Right lobe of liver (tissue), 6 donors: ENCODE data around the gene MYD88. TPM values are rescaled to one million over a fixed set of nuclear protein-coding genes. Genes with fewer than 3 reads are reported as not detected.

ENCODE experiments used
- ATAC-seq, 4 donors: fragments of 200-7000 bp; cut with Tn5 transposase; one replicate each; pipeline ENCODE4 v1.9.1; 2020; ENCODE audit warnings: mild to moderate bottlenecking in 4 of 4, moderate library complexity in 4 of 4
- DNase-seq, 3 donors: peaks; one replicate each; pipeline ENCODE4 v3.0.0-alpha.2; 2020
- H3K27ac ChIP-seq, 3 donors: fragments of 200-600 bp; one replicate each; pipeline ENCODE4 v1.8.0; 2022
- H3K27me3 ChIP-seq, 2 donors: fragments of 200-600 bp; one replicate each; pipeline ENCODE4 v1.8.0; 2022
- H3K36me3 ChIP-seq, 4 donors: fragments of 200-600 bp; sonication (generic) in 1 of 4; one replicate each; pipeline versions ENCODE4 v1.5.1 to v1.8.0; 2017 to 2022; ENCODE audit warnings: control low read depth in 1 of 4
- H3K4me1 ChIP-seq, 4 donors: fragments of 200-600 bp; sonication (generic) in 1 of 4; one replicate each; pipeline versions ENCODE4 v1.5.1 to v1.8.0; 2017 to 2022; ENCODE audit warnings: control low read depth in 1 of 4
- H3K4me3 ChIP-seq, 3 donors: fragments of 200-600 bp; one replicate each; pipeline ENCODE4 v1.8.0; 2022
- H3K9me3 ChIP-seq, 4 donors: fragments of 200-600 bp; sonication (generic) in 1 of 4; one replicate each; pipeline versions ENCODE4 v1.5.1 to v1.8.0; 2017 to 2022; ENCODE audit warnings: control low read depth in 1 of 4
- CTCF ChIP-seq, 4 donors: fragments of 200-600 bp in 3 of 4; fragments of 450-650 bp in 1 of 4; IDR thresholded peaks; one replicate each; pipeline versions ENCODE4 v1.5.1 to v1.8.0; 2016 to 2022; ENCODE audit warnings: antibody characterized with exemption in 4 of 4, mild to moderate bottlenecking in 2 of 4
- POLR2A ChIP-seq: fragments of 450-650 bp; IDR thresholded peaks from one replicate; pipeline ENCODE4 v1.6.1; 2017; ENCODE audit warnings: antibody characterized with exemption, mild to moderate bottlenecking
- WGBS: methylation state at CpG from one replicate; pipeline ENCODE4 v1.1.6; 2018; ENCODE audit warnings: low coverage, low lambda C conversion rate; ENCODE audit not compliant: insufficient coverage; ENCODE audit errors: missing lambda C conversion rate; 5-methylcytosine and 5-hydroxymethylcytosine counted together
- intact Hi-C, 2 donors: fragments of 100-400 bp; cut with DNase I; formaldehyde crosslinking; loops; one replicate each; pipeline versions ENCODE4 v1.11.2 to v1.14.1; 2022
- total RNA-seq, 6 experiments: library from RNA; depleted of rRNA in 2 of 6; stranded (reverse); fragments of >200 nt in 2 of 6; fragmentation: NEBNext Ultra II Directional in 3 of 6; extraction: Animal tissue kit (Norgen Biotek cat#: 25700) in 3 of 6; gene quantifications; one replicate each; pipeline versions ENCODE4 v1.1.0 to v1.2.4, GENCODE V29; 2016 to 2023
- donor health status: DM: no; HTN: yes; CAD: no.
- donor health status: DM: no; HTN: no; CAD: no.
- donor health status: DM: no; HTN: no; CAD: no.
- donor health status: DM: no; HTN: yes; CAD: no.
- donor health status: DM: no; HTN: yes; CAD: no.

Gene MYD88
- total RNA-seq, 6 experiments from 2014 or later = 24.3 to 57.3 (median 37.0) TPM

GRCh38 chr3:38110314-38111050, 28.0 kb upstream of the MYD88 start:
- Histone ChIP-seq H3K9me3 (peaks cover 0 to 3% (median 0%) of the 10 kb centered on the region in 4 donors), H3K27me3 (no peaks in the 10 kb centered on the region), H3K4me3 (no peak overlapping the region), H3K36me3 (no peaks in the 10 kb centered on the region), H3K27ac (no peak overlapping the region), H3K4me1 (no peaks in the 10 kb centered on the region)
- ATAC-seq = no peak
- intact Hi-C loops = loop anchor here (10.0 kb wide), 1 partner anchor 106 kb away; no protein-coding TSS in a partner anchor
- WGBS = 100% methylated on average over 1 of the region's 6 CpGs
- peak in 2 of 3 donors; percentile 0 to 34 for DNase-seq
- TF ChIP-seq CTCF (IDR thresholded peaks at IDR 0.05) = no peak
- TF ChIP-seq POLR2A = no peak

GRCh38 chr3:38111201-38111600, 27.3 kb upstream of the MYD88 start:
- H3K27me3 ChIP-seq = no peaks in the 10 kb centered on the region
- no peak for TF ChIP-seq POLR2A
- no peak for TF ChIP-seq CTCF (IDR thresholded peaks at IDR 0.05)
- ATAC-seq (no peak), DNase-seq (peak in 2 of 3 donors; percentile 12 to 31)
- H3K27ac ChIP-seq = no peak overlapping the region
- WGBS = 88% methylated on average over 2 of the region's 4 CpGs
- intact Hi-C loops = loop anchor here (10.0 kb wide), 1 partner anchor 106 kb away; no protein-coding TSS in a partner anchor
- H3K36me3 ChIP-seq = no peaks in the 10 kb centered on the region
- H3K4me3 ChIP-seq = no peak overlapping the region
- no peaks in the 10 kb centered on the region for H3K9me3 ChIP-seq
- no peaks in the 10 kb centered on the region for H3K4me1 ChIP-seq

- DNase-seq (peak; percentile 12 to 41 (median 30)), ATAC-seq (no peak)
- intact Hi-C loops = loop anchor here (10.0 kb wide), 1 partner anchor 107 kb away; no protein-coding TSS in a partner anchor
- Histone ChIP-seq H3K36me3 (no peaks in the 10 kb centered on the region), H3K27ac (no peak overlapping the region), H3K4me1 (peaks cover 0 to under 1% (median 0%) of the 10 kb centered on the region in 4 donors), H3K27me3 (no peaks in the 10 kb centered on the region), H3K9me3 (no peaks in the 10 kb centered on the region), H3K4me3 (no peak overlapping the region)
- TF ChIP-seq CTCF (IDR thresholded peaks at IDR 0.05) = no peak
- no peak for TF ChIP-seq POLR2A
- WGBS = 60% methylated on average over 1 of the region's 16 CpGs
These were observed 26.6 kb upstream of the MYD88 start for GRCh38 chr3:38111696-38112377.

- TF ChIP-seq POLR2A = no peak
- TF ChIP-seq CTCF (IDR thresholded peaks at IDR 0.05) = no peak
- 64% methylated on average over 4 of the region's 7 CpGs for WGBS
These were observed 26.1 kb upstream of the MYD88 start for GRCh38 chr3:38112378-38112761.

More at GRCh38 chr3:38112378-38112761, 26.1 kb upstream of the MYD88 start:
- H3K27ac ChIP-seq = no peak overlapping the region
- H3K36me3 ChIP-seq = no peaks in the 10 kb centered on the region
- H3K4me1 ChIP-seq = peaks cover 0 to 6% (median 0%) of the 10 kb centered on the region in 4 donors
- ATAC-seq (no peak), DNase-seq (peak; percentile 13 to 37 (median 26))
- intact Hi-C loops = loop anchor here (10.0 kb wide), 1 partner anchor 108 kb away; no protein-coding TSS in a partner anchor
- no peaks in the 10 kb centered on the region for H3K27me3 ChIP-seq
- no peak overlapping the region for H3K4me3 ChIP-seq
- no peaks in the 10 kb centered on the region for H3K9me3 ChIP-seq
